GM18951 (cell line): ENCODE measurements around the gene OOSP3.
"Not testable (repeated sequence)": the region's sequence is repeated elsewhere in the genome, so short reads cannot be mapped to it uniquely, and the experiment has no call there.

Experiments used
- POLR2A ChIP-seq: IDR thresholded peaks from 4 replicates; pipeline ENCODE4 v1.6.1; 2011; ENCODE audit warnings: mild to moderate bottlenecking; ENCODE audit not compliant: insufficient read length, insufficient read depth; ENCODE audit errors: extremely low read depth
- in situ Hi-C: fragments of 300-500 bp; cut with MboI; formaldehyde crosslinking; loops from one replicate; pipeline ENCODE4 v1.12.0; 2022; ENCODE audit warnings: low sequenced_read_pairs, mixed read lengths, inconsistent platforms; ENCODE audit not compliant: unreplicated experiment

Gene OOSP3

DNA sequence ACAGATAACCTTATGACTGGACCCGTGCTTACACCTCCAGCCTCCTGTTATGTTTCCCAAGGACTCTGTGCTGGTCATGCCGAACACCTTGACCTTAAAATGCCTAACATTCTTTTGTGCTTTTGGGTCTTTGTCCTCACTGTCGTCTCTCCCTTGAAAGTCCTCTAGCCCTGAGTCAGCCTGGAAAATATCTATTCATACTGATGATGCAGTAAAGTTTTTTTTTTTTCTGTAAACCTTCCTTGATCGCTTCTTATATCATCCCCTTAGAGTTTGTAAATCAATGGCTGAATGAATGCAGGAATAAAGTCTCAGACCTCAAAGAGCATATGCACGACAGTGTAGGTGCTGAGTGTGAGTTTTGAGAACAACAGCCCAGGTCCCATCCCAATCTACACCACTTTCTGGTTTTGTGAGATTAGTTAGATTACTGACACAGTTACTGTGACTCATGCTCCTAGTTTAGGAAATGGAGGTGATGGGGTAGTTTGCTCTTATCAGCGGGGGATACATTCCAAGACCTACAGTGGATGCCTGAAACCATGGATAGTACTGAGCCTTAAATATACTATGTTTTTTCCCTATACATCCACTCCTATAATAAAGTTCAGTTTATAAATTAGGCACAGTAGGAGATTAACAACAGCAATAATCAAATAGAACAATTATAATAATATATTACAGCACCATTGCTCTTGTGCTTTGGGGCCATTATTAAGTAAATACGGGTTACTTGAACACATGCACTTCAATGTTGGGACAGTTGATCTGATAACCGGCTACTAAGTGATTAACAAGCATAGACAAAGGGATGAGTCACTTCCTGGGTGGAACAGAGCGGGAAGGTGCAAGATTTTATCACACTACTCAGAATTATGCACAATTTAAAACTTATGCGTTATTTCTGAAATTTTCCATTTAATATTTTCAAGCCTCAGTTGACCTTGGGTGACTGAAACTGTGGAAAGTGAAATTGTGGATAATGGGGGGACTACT lies 20.8 kb upstream of the OOSP3 start:
- in situ Hi-C loops: no loop called here
- no peak for TF ChIP-seq POLR2A

DNA sequence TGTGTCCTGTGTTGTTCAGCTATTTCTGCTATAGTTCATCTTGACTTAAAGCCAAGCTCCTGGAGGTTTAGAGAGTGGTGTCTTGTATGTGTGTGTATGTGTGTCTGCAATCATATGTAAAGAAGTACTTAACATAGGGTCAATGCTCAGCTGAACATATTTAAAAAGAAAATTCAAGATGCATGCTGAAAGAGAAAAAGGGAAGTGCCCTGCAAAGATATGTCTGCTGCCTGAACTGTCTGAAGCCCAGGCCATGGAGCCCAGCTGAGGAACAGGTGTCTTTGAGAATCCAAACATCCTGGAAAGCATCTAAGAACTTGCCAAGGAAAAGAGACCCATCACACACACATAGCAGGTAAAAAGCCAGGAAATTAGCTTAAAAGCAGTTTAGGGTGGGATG lies 18.9 kb upstream of the OOSP3 start:
- TF ChIP-seq POLR2A: no peak
- in situ Hi-C loops: no loop called here

DNA sequence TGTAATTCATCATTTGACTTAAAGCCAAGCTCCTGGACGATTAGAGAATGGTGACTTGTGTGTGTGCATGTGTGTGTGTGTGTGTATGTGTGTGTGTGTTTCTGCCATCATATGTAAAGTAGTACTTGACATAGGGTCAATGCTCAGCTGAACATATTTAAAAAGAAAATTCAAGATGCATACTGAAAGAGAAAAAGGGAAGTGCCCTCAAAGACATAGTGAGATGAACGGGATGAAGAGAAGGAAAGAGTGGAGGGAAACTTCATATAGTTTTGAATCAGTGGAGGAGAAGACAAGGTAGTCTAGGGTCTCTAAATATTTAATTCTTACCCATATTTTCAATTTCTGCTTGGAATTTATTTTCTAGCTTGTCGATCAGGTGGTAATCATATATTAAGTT lies 16.3 kb upstream of the OOSP3 start:
- in situ Hi-C loops: no loop called here
- no peak for TF ChIP-seq POLR2A

DNA sequence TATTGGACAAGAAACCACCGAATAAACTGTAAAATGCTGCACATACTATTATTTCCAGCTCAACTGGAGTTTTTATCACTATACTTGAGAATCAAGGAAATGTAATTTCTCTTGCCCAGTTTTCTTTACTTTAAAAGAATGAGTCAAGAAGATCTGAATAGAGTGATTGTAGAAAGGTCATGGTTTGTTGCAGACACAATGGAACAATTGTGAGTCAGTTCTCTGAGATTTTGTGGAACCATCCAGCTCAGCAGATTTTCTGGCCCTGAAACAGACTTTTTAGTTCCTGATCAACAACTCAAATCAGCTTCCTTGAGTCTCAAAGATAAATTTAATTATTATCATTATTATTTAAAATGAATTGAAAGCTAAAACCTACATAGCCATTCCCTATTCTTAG lies 13.6 kb upstream of the OOSP3 start:
- in situ Hi-C loops: no loop called here
- no peak for TF ChIP-seq POLR2A

GRCh38 chr11:59866397-59866796 lies 12.2 kb upstream of the OOSP3 start, which contains the start of gene TCN1:
TSS of gene TCN1 (minus strand) at chr11:59866487. CDS start at chr11:59866470, 17 bp downstream.
- TF ChIP-seq POLR2A: no peak
- in situ Hi-C loops: no loop called here

DNA sequence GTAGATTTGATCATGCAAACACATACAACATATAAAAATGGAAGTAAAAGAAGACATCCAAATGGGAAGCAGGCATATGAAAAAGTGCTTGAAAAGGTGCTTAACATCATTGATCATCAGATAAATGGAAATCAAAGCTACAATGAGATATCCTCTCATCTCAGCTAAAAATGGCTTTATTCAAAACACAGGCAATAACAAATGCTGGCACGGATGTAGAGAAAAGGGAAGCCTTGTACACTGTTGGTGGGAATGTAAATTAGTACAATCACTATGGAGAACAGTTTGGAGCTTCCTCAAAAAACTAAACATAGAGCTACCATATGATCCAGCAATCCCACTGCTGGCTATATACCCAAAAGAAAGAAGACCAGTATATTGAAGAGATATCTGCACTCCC lies 11.7 kb upstream of the OOSP3 start:
- no peak for TF ChIP-seq POLR2A
- in situ Hi-C loops: no loop called here

GRCh38 chr11:59867946-59868345 lies 10.6 kb upstream of the OOSP3 start:
- TF ChIP-seq POLR2A: no peak
- in situ Hi-C loops: no loop called here

DNA sequence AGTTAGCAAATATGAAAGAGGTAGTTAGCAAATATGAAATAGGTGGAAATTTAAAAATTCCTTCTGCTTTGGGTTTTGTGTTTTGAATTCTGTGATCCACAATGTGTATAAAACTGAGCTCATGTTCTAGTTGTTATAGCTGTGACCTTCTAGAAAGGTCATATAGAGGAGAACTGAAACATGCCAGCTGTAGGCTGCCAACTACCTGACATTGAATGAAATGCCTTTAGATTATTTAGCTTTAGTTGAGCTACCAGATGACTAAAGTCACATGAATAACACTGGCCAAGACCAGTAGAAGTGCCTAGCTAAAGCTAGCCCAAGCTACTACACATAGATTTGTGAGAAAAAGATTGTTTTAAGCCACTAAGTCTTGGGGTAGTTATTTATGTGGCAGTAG lies 6.5 kb upstream of the OOSP3 start:
- in situ Hi-C loops: no loop called here

GRCh38 chr11:59875856-59876519 lies 2.6 kb upstream of the OOSP3 start:
- in situ Hi-C loops: no loop called here
- TF ChIP-seq POLR2A: no peak

More for the DNA sequence above, 6.5 kb upstream of the OOSP3 start:
- no peak for TF ChIP-seq POLR2A

- in situ Hi-C loops: no loop called here
- TF ChIP-seq POLR2A: no peak
These were observed 1.3 kb upstream of the OOSP3 start for GRCh38 chr11:59877325-59877724.

- in situ Hi-C loops: no loop called here
- no peak for TF ChIP-seq POLR2A
These were observed 798 bp upstream of the OOSP3 start for GRCh38 chr11:59877784-59878183.

GRCh38 chr11:59879567-59879966 lies 985 bp downstream of the OOSP3 start:
- in situ Hi-C loops: no loop called here

DNA sequence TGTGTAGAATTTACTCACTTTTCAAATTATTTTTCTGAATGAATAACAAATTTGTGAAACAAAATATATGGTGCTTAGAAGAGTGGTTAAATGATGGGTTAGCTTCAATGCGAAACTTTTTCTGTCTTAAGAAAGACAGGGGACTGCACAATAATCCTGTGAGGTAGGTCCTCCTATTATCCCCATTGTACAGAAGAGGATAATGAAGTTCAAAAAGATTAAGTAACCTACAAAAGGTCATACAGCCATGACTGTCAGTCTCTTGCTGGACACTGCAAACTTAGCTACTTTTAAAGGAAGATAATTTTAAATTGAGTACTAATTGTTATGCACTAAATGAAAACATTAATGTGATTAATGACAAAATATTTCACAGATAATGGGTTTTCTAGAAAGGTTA lies 5.0 kb downstream of the OOSP3 start:
- in situ Hi-C loops: no loop called here
- no peak for TF ChIP-seq POLR2A

More at GRCh38 chr11:59879567-59879966, 985 bp downstream of the OOSP3 start:
- TF ChIP-seq POLR2A: no peak

DNA sequence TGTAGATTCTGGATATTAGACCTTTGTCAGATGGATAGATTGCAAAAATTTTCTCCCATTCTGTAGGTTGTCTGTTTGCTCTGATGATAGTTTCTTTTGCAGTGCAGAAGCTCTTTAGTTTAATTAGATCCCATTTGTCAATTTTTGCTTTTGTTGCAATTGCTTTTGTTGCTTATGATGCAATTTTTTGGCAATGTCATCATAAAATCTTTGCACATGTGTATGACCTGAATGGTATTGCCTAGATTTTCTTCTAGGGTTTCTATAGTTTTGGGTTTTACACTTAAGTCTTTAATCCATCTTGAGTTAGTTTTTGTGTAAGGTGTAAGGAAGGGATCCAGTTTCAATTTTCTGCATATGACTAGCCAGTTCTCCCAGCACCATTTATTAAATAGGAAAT lies 8.6 kb downstream of the OOSP3 start:
- in situ Hi-C loops: not testable (repeated sequence)
